Neuronal stem cell (in vitro differentiated cells): ENCODE results near the gene TEAD3.
"Not testable (repeated sequence)": the region's sequence is repeated elsewhere in the genome, so short reads cannot be mapped to it uniquely, and the experiment has no call there.

Experiments used
- DNase-seq: peaks from one replicate; pipeline ENCODE4 v3.0.0-alpha.2; 2013; ENCODE audit warnings: low spot score
- H2AFZ ChIP-seq: one replicate; pipeline ENCODE4 v1.6.1; 2013; ENCODE audit warnings: mild to moderate bottlenecking, low read length, inconsistent platforms
- H2AK5ac ChIP-seq: 2 replicates; pipeline ENCODE4 v1.6.1; 2013; ENCODE audit warnings: low read depth, mild to moderate bottlenecking, inconsistent platforms, low read length, moderate library complexity, mixed read lengths
- H2BK120ac ChIP-seq: 2 replicates; pipeline ENCODE4 v1.6.1; 2013; ENCODE audit warnings: low read depth, mild to moderate bottlenecking, inconsistent platforms, low read length, moderate library complexity, mixed read lengths
- H2BK12ac ChIP-seq: one replicate; pipeline ENCODE4 v1.6.1; 2013; ENCODE audit warnings: low read length, inconsistent platforms
- H2BK15ac ChIP-seq: 2 replicates; pipeline ENCODE4 v1.6.1; 2013; ENCODE audit warnings: mild to moderate bottlenecking, low read length, inconsistent platforms, mixed read lengths
- H2BK5ac ChIP-seq: one replicate; pipeline ENCODE4 v1.6.1; 2013; ENCODE audit warnings: inconsistent platforms, mild to moderate bottlenecking, low read length, moderate library complexity
- H3K14ac ChIP-seq: one replicate; pipeline ENCODE4 v1.6.1; 2013; ENCODE audit warnings: low read length, inconsistent platforms
- H3K18ac ChIP-seq: 2 replicates; pipeline ENCODE4 v1.6.1; 2013; ENCODE audit warnings: low read length, inconsistent platforms
- H3K23ac ChIP-seq: 2 replicates; pipeline ENCODE4 v1.6.1; 2013; ENCODE audit warnings: low read depth, mild to moderate bottlenecking, mixed read lengths, low read length, inconsistent platforms; ENCODE audit not compliant: poor library complexity
- H3K27ac ChIP-seq: replicated peaks from 3 replicates; pipeline ENCODE4 v1.5.1; 2013; ENCODE audit warnings: low read length, inconsistent platforms
- H3K27me3 ChIP-seq, 3 experiments: 2 replicates each; pipeline ENCODE4 v1.6.1; 2013; ENCODE audit warnings: low read length in 3 of 3, mild to moderate bottlenecking in 2 of 3, inconsistent platforms in 1 of 3, low read depth in 1 of 3, mixed read lengths in 1 of 3, moderate library complexity in 1 of 3; ENCODE audit not compliant: control insufficient read depth in 3 of 3, insufficient read depth in 3 of 3
- H3K36me3 ChIP-seq, 2 donors: replicated peaks in 1 of 2; 2 replicates each; pipeline ENCODE4 v1.6.1; 2013; ENCODE audit warnings: low read length in 2 of 2; ENCODE audit not compliant: control insufficient read depth in 2 of 2, insufficient read depth in 2 of 2
- H3K4ac ChIP-seq: 2 replicates; pipeline ENCODE4 v1.6.1; 2013; ENCODE audit warnings: inconsistent platforms, mild to moderate bottlenecking, low read length, moderate library complexity
- H3K4me1 ChIP-seq, 2 donors: 1 replicate in 1 of 2; 2 replicates in 1 of 2; pipeline ENCODE4 v1.6.1; 2013; ENCODE audit warnings: low read length in 2 of 2, low read depth in 1 of 2; ENCODE audit not compliant: control insufficient read depth in 2 of 2, insufficient read depth in 1 of 2
- H3K4me2 ChIP-seq: one replicate; pipeline ENCODE4 v1.6.1; 2013; ENCODE audit warnings: mild to moderate bottlenecking, low read length, inconsistent platforms; ENCODE audit not compliant: insufficient read depth, poor library complexity, severe bottlenecking
- H3K4me3 ChIP-seq, 2 donors: 2 replicates each; pipeline ENCODE4 v1.5.1; 2013; ENCODE audit warnings: low read length in 2 of 2, mild to moderate bottlenecking in 2 of 2, inconsistent platforms in 1 of 2, moderate library complexity in 1 of 2
- H3K79me1 ChIP-seq: one replicate; pipeline ENCODE4 v1.6.1; 2013; ENCODE audit warnings: low read depth, mild to moderate bottlenecking, inconsistent platforms, low read length, moderate library complexity
- H3K9ac ChIP-seq: one replicate; pipeline ENCODE4 v1.6.1; 2013; ENCODE audit warnings: mild to moderate bottlenecking, low read depth, low read length, inconsistent platforms; ENCODE audit not compliant: poor library complexity
- H3K9me3 ChIP-seq, 2 donors: replicated peaks in 1 of 2; 2 replicates each; pipeline versions ENCODE3 to v1.6.1; 2013; ENCODE audit warnings: low read length in 2 of 2, mild to moderate bottlenecking in 2 of 2, inconsistent platforms in 1 of 2, low read depth in 1 of 2, mixed read lengths in 1 of 2, moderate library complexity in 1 of 2; ENCODE audit not compliant: control insufficient read depth in 2 of 2, insufficient read depth in 1 of 2
- H4K8ac ChIP-seq: one replicate; pipeline ENCODE4 v1.6.1; 2013; ENCODE audit warnings: low read depth, mild to moderate bottlenecking, inconsistent platforms, low read length, moderate library complexity
- H4K91ac ChIP-seq: one replicate; pipeline ENCODE4 v1.6.1; 2013; ENCODE audit warnings: low read length, low read depth, mild to moderate bottlenecking, inconsistent platforms; ENCODE audit not compliant: poor library complexity
- WGBS, 2 donors: extraction: QIAGEN DNeasy Blood & Tissue Kit; methylation state at CpG; one replicate each; pipeline ENCODE4 v1.1.7; 2013; ENCODE audit warnings: missing lambda C conversion rate in 2 of 2, mixed read lengths in 1 of 2; ENCODE audit not compliant: insufficient read length in 2 of 2, insufficient replicate concordance in 1 of 2; ENCODE audit errors: extremely low coverage in 2 of 2; 5-methylcytosine and 5-hydroxymethylcytosine counted together

The TEAD3 gene

GRCh38 chr6:35439308-35439707 is 57.6 kb downstream of the TEAD3 start:
- Histone ChIP-seq H3K4ac (no peak overlapping the region), H2AFZ (no peak overlapping the region), H3K4me3 (no peak overlapping the region), H2BK15ac (no peak overlapping the region), H3K18ac (no peak overlapping the region), H2BK120ac (no peak overlapping the region), H3K79me1 (no peaks in the 10 kb centered on the region), H3K4me2 (no peak overlapping the region), H4K8ac (no peak overlapping the region), H3K27ac (no peak overlapping the region), H2AK5ac (no peak overlapping the region), H3K27me3 (no peaks in the 10 kb centered on the region), H3K23ac (no peak overlapping the region), H3K36me3 (no peaks in the 10 kb centered on the region), H2BK12ac (no peak overlapping the region), H3K4me1 (peaks cover 0 to 1% of the 10 kb centered on the region in 2 donors), H3K9me3 (no peaks in the 10 kb centered on the region), H2BK5ac (no peak overlapping the region), H3K14ac (no peak overlapping the region), H3K9ac (no peak overlapping the region), H4K91ac (no peak overlapping the region)
- WGBS, 2 donors = no CpG with 5 or more reads among the region's 3 CpGs
- no peak for DNase-seq

DNA sequence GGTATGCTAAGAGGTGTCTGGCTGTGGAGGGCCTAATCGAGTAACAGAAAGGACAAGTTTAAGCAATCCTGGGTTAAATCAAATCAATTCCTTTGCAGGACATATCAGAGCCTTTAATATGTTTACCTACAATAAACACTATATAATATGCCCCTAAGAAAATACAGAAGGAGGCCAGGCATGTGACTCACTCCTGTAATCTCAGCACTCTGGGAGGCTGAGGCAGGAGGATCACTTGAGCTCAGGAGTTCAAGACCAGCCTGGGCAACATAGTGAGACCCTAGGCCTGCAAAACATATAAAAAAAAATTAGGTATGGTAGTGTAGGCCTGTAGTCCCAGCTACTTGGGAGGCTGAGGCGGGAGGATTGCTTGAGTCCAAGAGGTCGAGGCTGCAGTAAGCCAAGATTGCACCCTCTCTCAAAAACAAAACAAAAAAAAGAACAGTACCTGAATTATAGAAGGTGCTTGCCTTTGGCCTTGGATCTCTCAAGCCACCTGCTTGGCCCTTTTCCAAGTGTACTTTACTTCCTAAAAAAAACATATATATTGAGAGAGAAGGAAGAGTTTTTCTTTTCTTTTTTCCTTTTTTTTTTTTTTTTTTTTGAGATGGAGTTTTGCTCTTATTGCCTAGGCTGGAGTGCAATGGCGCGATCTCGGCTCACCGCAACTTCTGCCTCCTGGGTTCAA is 58.4 kb downstream of the TEAD3 start:
- WGBS, 2 donors = no CpG with 5 or more reads among the region's 7 CpGs
- not testable (repeated sequence) for H2BK5ac ChIP-seq, H3K9me3 ChIP-seq, H3K9ac ChIP-seq, H3K4me3 ChIP-seq, DNase-seq, H3K79me1 ChIP-seq, H2AFZ ChIP-seq, H4K8ac ChIP-seq, H3K27ac ChIP-seq, H3K23ac ChIP-seq, H3K36me3 ChIP-seq, H2AK5ac ChIP-seq, H3K4me2 ChIP-seq, H4K91ac ChIP-seq, H2BK15ac ChIP-seq, H3K4me1 ChIP-seq, H2BK120ac ChIP-seq, H3K27me3 ChIP-seq, H3K18ac ChIP-seq, H3K4ac ChIP-seq, H3K14ac ChIP-seq, H2BK12ac ChIP-seq

- Histone ChIP-seq H2AK5ac (no peak overlapping the region), H3K18ac (no peak overlapping the region), H2BK12ac (no peak overlapping the region), H3K27ac (no peak overlapping the region), H3K9ac (no peak overlapping the region), H3K79me1 (no peaks in the 10 kb centered on the region), H3K4me1 (peaks cover 0 to 1% of the 10 kb centered on the region in 2 donors), H2AFZ (no peak overlapping the region), H2BK15ac (no peak overlapping the region), H3K4me3 (no peak overlapping the region), H3K36me3 (no peaks in the 10 kb centered on the region), H3K27me3 (no peaks in the 10 kb centered on the region), H4K91ac (no peak overlapping the region), H3K4ac (no peak overlapping the region), H3K4me2 (no peak overlapping the region), H2BK120ac (no peak overlapping the region), H2BK5ac (no peak overlapping the region), H3K14ac (no peak overlapping the region), H3K9me3 (no peaks in the 10 kb centered on the region), H3K23ac (no peak overlapping the region), H4K8ac (no peak overlapping the region)
- no CpG with 5 or more reads among the region's 8 CpGs for WGBS, 2 donors
- no peak for DNase-seq
Observed at GRCh38 chr6:35436071-35436857, 60.6 kb downstream of the TEAD3 start.

GRCh38 chr6:35435074-35435837 is 61.6 kb downstream of the TEAD3 start:
- WGBS, 2 donors = no CpG with 5 or more reads among the region's 16 CpGs

More at GRCh38 chr6:35435074-35435837, 61.6 kb downstream of the TEAD3 start:
- no peak overlapping the region for H2BK12ac ChIP-seq
- peaks cover 0 to 1% of the 10 kb centered on the region in 2 donors for H3K4me1 ChIP-seq
- no peak overlapping the region for H3K4me3 ChIP-seq
- H3K27me3 ChIP-seq = no peaks in the 10 kb centered on the region
- no peak overlapping the region for H2AFZ ChIP-seq
- H3K79me1 ChIP-seq = no peaks in the 10 kb centered on the region
- H3K4ac ChIP-seq = no peak overlapping the region
- peak overlapping the region; percentile 63 for H2AK5ac ChIP-seq
- no peak overlapping the region for H2BK5ac ChIP-seq
- H3K18ac ChIP-seq = peak overlapping the region; percentile 61
- no peak overlapping the region for H3K14ac ChIP-seq
- H3K9ac ChIP-seq = peak overlapping the region; percentile 44
- H3K36me3 ChIP-seq = no peaks in the 10 kb centered on the region
- H4K8ac ChIP-seq = no peak overlapping the region
- no peak overlapping the region for H4K91ac ChIP-seq
- H3K4me2 ChIP-seq = no peak overlapping the region
- H2BK15ac ChIP-seq = no peak overlapping the region
- DNase-seq = no peak
- H3K27ac ChIP-seq = no peak overlapping the region
- peaks cover 0 to 2% of the 10 kb centered on the region in 2 donors for H3K9me3 ChIP-seq
- peak overlapping the region; percentile 87 for H2BK120ac ChIP-seq
- H3K23ac ChIP-seq = peak overlapping the region; percentile 80
